ENCODE results near the gene NAT16.
"Not testable (repeated sequence)": the region's sequence is repeated elsewhere in the genome, so short reads cannot be mapped to it uniquely, and the experiment has no call there.

Gene NAT16

GRCh38 chr7:101156866-101157589 is 23.1 kb downstream of the NAT16 start:
- DNase-seq (ENCODE audit: low spot score) = no peak

GRCh38 chr7:101156277-101156676 is 23.8 kb downstream of the NAT16 start:
- no peak for DNase-seq (ENCODE audit: low spot score)

GRCh38 chr7:101155303-101155702 is 24.8 kb downstream of the NAT16 start:
- no peak for DNase-seq (ENCODE audit: low spot score)

- DNase-seq (ENCODE audit: low spot score) = no peak
Measured at GRCh38 chr7:101154693-101155102, 25.4 kb downstream of the NAT16 start.

GRCh38 chr7:101153969-101154692 is 26.0 kb downstream of the NAT16 start, which contains the start of gene AP1S1:
AP1S1 (plus strand) TSS chr7:101154476; CDS start chr7:101154515, 39 bp downstream.
- DNase-seq (ENCODE audit: low spot score) = peak; percentile 96

GRCh38 chr7:101151908-101152651 is 28.0 kb downstream of the NAT16 start:
- no peak for DNase-seq (ENCODE audit: low spot score)

- no peak for DNase-seq (ENCODE audit: low spot score)
Measured at GRCh38 chr7:101140746-101141382, 39.2 kb downstream of the NAT16 start.

- DNase-seq (ENCODE audit: low spot score) = no peak
Measured at GRCh38 chr7:101140339-101140699, 39.8 kb downstream of the NAT16 start.

GRCh38 chr7:101138213-101138870 is 41.8 kb downstream of the NAT16 start:
- DNase-seq (ENCODE audit: low spot score) = peak; percentile 89

- DNase-seq (ENCODE audit: low spot score) = no peak
Measured at GRCh38 chr7:101137651-101138212, 42.4 kb downstream of the NAT16 start.

GRCh38 chr7:101134399-101134980 is 45.6 kb downstream of the NAT16 start:
- no peak for DNase-seq (ENCODE audit: low spot score)

- no peak for DNase-seq (ENCODE audit: low spot score)
Measured at GRCh38 chr7:101133621-101134398, 46.3 kb downstream of the NAT16 start.

- DNase-seq (ENCODE audit: low spot score) = not testable (repeated sequence)
Measured at GRCh38 chr7:101132626-101133600, 47.2 kb downstream of the NAT16 start.

GRCh38 chr7:101129603-101130117 is 50.4 kb downstream of the NAT16 start:
- DNase-seq (ENCODE audit: low spot score) = no peak

- no peak for DNase-seq (ENCODE audit: low spot score)
Measured at GRCh38 chr7:101128040-101128834, 51.9 kb downstream of the NAT16 start.

- DNase-seq (ENCODE audit: low spot score) = no peak
Measured at GRCh38 chr7:101127460-101128039, 52.5 kb downstream of the NAT16 start.

GRCh38 chr7:101126651-101127459 is 53.2 kb downstream of the NAT16 start, which contains the start of gene SERPINE1:
SERPINE1 (plus strand) TSS chr7:101127104; CDS start chr7:101128394, 1,290 bp downstream.
- DNase-seq (ENCODE audit: low spot score) = peak; percentile 71
